ENCODE measurements around the gene HSP90B1. TPM values are rescaled to one million over a fixed set of nuclear protein-coding genes. Genes with fewer than 3 reads are reported as not detected.

Gene HSP90B1
- total RNA-seq, 1 donor from 2014 or later = 1,238 TPM

- TF ChIP-seq, protein P1, sequence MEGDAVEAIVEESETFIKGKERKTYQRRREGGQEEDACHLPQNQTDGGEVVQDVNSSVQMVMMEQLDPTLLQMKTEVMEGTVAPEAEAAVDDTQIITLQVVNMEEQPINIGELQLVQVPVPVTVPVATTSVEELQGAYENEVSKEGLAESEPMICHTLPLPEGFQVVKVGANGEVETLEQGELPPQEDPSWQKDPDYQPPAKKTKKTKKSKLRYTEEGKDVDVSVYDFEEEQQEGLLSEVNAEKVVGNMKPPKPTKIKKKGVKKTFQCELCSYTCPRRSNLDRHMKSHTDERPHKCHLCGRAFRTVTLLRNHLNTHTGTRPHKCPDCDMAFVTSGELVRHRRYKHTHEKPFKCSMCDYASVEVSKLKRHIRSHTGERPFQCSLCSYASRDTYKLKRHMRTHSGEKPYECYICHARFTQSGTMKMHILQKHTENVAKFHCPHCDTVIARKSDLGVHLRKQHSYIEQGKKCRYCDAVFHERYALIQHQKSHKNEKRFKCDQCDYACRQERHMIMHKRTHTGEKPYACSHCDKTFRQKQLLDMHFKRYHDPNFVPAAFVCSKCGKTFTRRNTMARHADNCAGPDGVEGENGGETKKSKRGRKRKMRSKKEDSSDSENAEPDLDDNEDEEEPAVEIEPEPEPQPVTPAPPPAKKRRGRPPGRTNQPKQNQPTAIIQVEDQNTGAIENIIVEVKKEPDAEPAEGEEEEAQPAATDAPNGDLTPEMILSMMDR (IDR thresholded peaks at IDR 0.05; ENCODE audit: insufficient read depth, low read depth, low read length) = no peak
- no peak for TF ChIP-seq EZH2 (IDR thresholded peaks at IDR 0.05; ENCODE audit: insufficient read depth, low read length)
- H3K36me3 Mint-ChIP-seq (ENCODE audit: low read depth, unreplicated experiment) = no peaks in the 10 kb centered on the region
- no peaks in the 10 kb centered on the region for H3K9me3 Mint-ChIP-seq (ENCODE audit: unreplicated experiment)
- DNase-seq (ENCODE audit: low read depth) (no peak), FAIRE-seq (no peak)
- Histone ChIP-seq H3K4me1 (ENCODE audit: insufficient read depth, low read length) (no peaks in the 10 kb centered on the region), H3K27ac (ENCODE audit: low read depth, low read length) (no peak overlapping the region), H3K79me2 (ENCODE audit: insufficient read depth, low read length) (no peaks in the 10 kb centered on the region), H3K9me3 (ENCODE audit: insufficient read depth, low read depth, low read length) (no peaks in the 10 kb centered on the region), H3K4me2 (ENCODE audit: low read length) (no peak overlapping the region), H3K9ac (ENCODE audit: low read length) (no peak overlapping the region), H3K36me3 (ENCODE audit: insufficient read depth, low read length) (no peaks in the 10 kb centered on the region), H2AFZ (ENCODE audit: low read depth, low read length) (no peak overlapping the region), H3K27me3 (ENCODE audit: insufficient read depth, low read length) (no peaks in the 10 kb centered on the region), H4K20me1 (ENCODE audit: insufficient read depth, low read length) (no peaks in the 10 kb centered on the region), H3K4me3 (ENCODE audit: insufficient read depth, low read depth, low read length) (no peak overlapping the region)
- H3K4me1 Mint-ChIP-seq (ENCODE audit: low read depth, unreplicated experiment) = peaks cover 5% of the 10 kb centered on the region
- peaks cover 8% of the 10 kb centered on the region for H3K27me3 Mint-ChIP-seq (ENCODE audit: low read depth, unreplicated experiment)
- H3K4me3 Mint-ChIP-seq (ENCODE audit: unreplicated experiment) = no peak overlapping the region
- no peak overlapping the region for H3K27ac Mint-ChIP-seq (ENCODE audit: unreplicated experiment)
Observed at GRCh38 chr12:103886195-103886797, 43.9 kb upstream of the HSP90B1 start.

- Histone ChIP-seq H3K9ac (ENCODE audit: low read length) (no peak overlapping the region), H3K4me3 (ENCODE audit: insufficient read depth, low read depth, low read length) (no peak overlapping the region), H3K36me3 (ENCODE audit: insufficient read depth, low read length) (no peaks in the 10 kb centered on the region), H3K79me2 (ENCODE audit: insufficient read depth, low read length) (no peaks in the 10 kb centered on the region), H3K4me1 (ENCODE audit: insufficient read depth, low read length) (no peaks in the 10 kb centered on the region), H2AFZ (ENCODE audit: low read depth, low read length) (no peak overlapping the region), H4K20me1 (ENCODE audit: insufficient read depth, low read length) (no peaks in the 10 kb centered on the region), H3K27ac (ENCODE audit: low read depth, low read length) (no peak overlapping the region), H3K27me3 (ENCODE audit: insufficient read depth, low read length) (no peaks in the 10 kb centered on the region), H3K9me3 (ENCODE audit: insufficient read depth, low read depth, low read length) (no peaks in the 10 kb centered on the region), H3K4me2 (ENCODE audit: low read length) (no peak overlapping the region)
- TF ChIP-seq, protein P1 (IDR thresholded peaks at IDR 0.05; ENCODE audit: insufficient read depth, low read depth, low read length) = no peak
- TF ChIP-seq EZH2 (IDR thresholded peaks at IDR 0.05; ENCODE audit: insufficient read depth, low read length) = no peak
- H3K27ac Mint-ChIP-seq (ENCODE audit: unreplicated experiment) = no peak overlapping the region
- H3K4me3 Mint-ChIP-seq (ENCODE audit: unreplicated experiment) = no peak overlapping the region
- H3K27me3 Mint-ChIP-seq (ENCODE audit: low read depth, unreplicated experiment) = peaks cover 8% of the 10 kb centered on the region
- peaks cover 2% of the 10 kb centered on the region for H3K36me3 Mint-ChIP-seq (ENCODE audit: low read depth, unreplicated experiment)
- FAIRE-seq (no peak), DNase-seq (ENCODE audit: low read depth) (no peak)
- no peaks in the 10 kb centered on the region for H3K9me3 Mint-ChIP-seq (ENCODE audit: unreplicated experiment)
- peaks cover under 1% of the 10 kb centered on the region for H3K4me1 Mint-ChIP-seq (ENCODE audit: low read depth, unreplicated experiment)
Observed at GRCh38 chr12:103887738-103888137, 42.5 kb upstream of the HSP90B1 start.

- Histone ChIP-seq H3K79me2 (ENCODE audit: insufficient read depth, low read length) (no peaks in the 10 kb centered on the region), H3K27ac (ENCODE audit: low read depth, low read length) (no peak overlapping the region), H4K20me1 (ENCODE audit: insufficient read depth, low read length) (no peaks in the 10 kb centered on the region), H3K9ac (ENCODE audit: low read length) (no peak overlapping the region), H3K36me3 (ENCODE audit: insufficient read depth, low read length) (no peaks in the 10 kb centered on the region), H3K9me3 (ENCODE audit: insufficient read depth, low read depth, low read length) (no peaks in the 10 kb centered on the region), H3K4me1 (ENCODE audit: insufficient read depth, low read length) (no peaks in the 10 kb centered on the region), H3K27me3 (ENCODE audit: insufficient read depth, low read length) (peaks cover 5% of the 10 kb centered on the region), H3K4me3 (ENCODE audit: insufficient read depth, low read depth, low read length) (no peak overlapping the region), H3K4me2 (ENCODE audit: low read length) (no peak overlapping the region), H2AFZ (ENCODE audit: low read depth, low read length) (no peak overlapping the region)
- Mint-ChIP-seq H3K9me3 (ENCODE audit: unreplicated experiment) (no peaks in the 10 kb centered on the region), H3K4me3 (ENCODE audit: unreplicated experiment) (no peak overlapping the region), H3K27ac (ENCODE audit: unreplicated experiment) (no peak overlapping the region), H3K4me1 (ENCODE audit: low read depth, unreplicated experiment) (peaks cover 1% of the 10 kb centered on the region), H3K36me3 (ENCODE audit: low read depth, unreplicated experiment) (no peaks in the 10 kb centered on the region), H3K27me3 (ENCODE audit: low read depth, unreplicated experiment) (peaks cover 12% of the 10 kb centered on the region)
- DNase-seq (ENCODE audit: low read depth) (no peak), FAIRE-seq (no peak)
- no peak for TF ChIP-seq EZH2 (IDR thresholded peaks at IDR 0.05; ENCODE audit: insufficient read depth, low read length)
- TF ChIP-seq, protein P1 (IDR thresholded peaks at IDR 0.05; ENCODE audit: insufficient read depth, low read depth, low read length) = no peak
Observed at GRCh38 chr12:103897316-103897715, 32.9 kb upstream of the HSP90B1 start.
